ENCODE measurements around the gene HTT.
"Not testable (repeated sequence)": the region's sequence is repeated elsewhere in the genome, so short reads cannot be mapped to it uniquely, and the experiment has no call there.

The HTT gene

DNA sequence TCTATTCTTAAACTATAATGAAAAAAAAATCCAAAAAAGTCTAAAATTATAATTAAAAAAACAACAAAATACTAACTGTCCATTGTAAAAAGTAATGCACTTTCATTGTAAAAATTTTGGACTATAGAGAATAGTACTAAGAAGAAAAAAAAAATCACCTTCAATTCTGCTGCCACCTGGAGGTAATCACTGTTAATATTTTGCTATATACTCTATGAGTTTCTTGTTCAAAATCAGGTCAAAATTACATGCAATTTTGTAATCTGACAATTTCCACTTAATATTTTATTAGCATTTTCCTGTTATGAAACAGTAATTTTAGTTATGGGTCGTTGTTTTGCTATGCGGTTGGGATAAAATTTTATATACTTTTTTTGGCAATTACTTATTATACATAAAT lies 62.0 kb downstream of the HTT start:
- TF ChIP-seq, protein P1, sequence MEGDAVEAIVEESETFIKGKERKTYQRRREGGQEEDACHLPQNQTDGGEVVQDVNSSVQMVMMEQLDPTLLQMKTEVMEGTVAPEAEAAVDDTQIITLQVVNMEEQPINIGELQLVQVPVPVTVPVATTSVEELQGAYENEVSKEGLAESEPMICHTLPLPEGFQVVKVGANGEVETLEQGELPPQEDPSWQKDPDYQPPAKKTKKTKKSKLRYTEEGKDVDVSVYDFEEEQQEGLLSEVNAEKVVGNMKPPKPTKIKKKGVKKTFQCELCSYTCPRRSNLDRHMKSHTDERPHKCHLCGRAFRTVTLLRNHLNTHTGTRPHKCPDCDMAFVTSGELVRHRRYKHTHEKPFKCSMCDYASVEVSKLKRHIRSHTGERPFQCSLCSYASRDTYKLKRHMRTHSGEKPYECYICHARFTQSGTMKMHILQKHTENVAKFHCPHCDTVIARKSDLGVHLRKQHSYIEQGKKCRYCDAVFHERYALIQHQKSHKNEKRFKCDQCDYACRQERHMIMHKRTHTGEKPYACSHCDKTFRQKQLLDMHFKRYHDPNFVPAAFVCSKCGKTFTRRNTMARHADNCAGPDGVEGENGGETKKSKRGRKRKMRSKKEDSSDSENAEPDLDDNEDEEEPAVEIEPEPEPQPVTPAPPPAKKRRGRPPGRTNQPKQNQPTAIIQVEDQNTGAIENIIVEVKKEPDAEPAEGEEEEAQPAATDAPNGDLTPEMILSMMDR (conservative IDR thresholded peaks at IDR 0.05) = peak; percentile 72
- H3K27ac ChIP-seq = peak overlapping the region; percentile 95

DNA sequence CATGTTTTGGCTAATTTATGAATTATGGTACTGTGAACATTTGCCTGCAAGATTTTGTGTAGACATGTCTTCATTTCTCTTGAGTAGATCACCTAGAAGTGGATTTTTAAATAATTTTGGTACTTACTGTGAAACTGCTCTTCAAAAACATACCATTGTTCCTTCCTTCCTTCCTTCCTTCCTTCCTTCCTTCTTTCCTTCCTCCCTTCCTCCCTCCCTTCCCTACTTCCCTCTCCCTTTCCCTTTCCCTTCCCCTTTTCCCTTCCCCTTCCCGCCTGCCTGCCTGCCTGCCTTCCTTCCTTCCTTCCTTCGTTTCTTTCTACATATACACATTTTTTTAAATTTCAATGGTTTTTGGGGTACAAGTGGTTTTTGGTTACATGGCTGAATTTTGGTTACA lies 63.4 kb downstream of the HTT start:
- TF ChIP-seq, protein P1 (conservative IDR thresholded peaks at IDR 0.05) = no peak
- H3K27ac ChIP-seq = peak overlapping the region; percentile 95

DNA sequence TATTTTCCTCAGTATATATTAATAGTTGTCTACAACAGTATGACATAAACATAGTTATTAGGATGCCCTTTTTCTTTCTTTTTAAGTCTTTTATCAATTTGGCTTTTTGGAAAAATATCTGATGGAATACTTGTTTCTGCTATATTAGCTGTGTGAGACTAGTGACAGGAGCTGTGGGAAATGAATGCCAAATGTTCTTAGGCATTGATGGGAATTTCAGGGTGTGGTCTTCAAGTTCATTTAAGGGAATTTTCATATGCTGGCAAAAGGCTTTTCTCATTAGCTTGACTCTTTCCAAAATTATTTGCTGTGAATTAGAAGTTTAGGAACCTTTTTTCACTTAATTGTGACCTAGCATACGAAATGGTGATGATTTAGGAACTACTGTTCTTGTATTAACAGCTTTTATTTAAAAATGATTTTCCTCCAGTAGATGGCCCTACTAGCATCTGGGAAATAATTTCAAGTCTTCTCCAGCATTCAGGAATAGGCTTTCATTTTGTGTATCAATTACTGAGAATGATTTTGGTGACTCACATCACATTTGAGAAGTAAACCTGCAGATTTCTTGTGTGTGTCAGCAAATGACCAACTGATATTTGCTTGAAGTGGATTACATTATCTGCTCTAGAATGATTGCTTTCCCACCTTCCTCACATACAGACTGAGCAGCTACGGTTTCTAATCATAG lies 70.9 kb downstream of the HTT start:
- TF ChIP-seq, protein P1 (conservative IDR thresholded peaks at IDR 0.05) = peak; percentile 64
- peak overlapping the region; percentile 9 for H3K27ac ChIP-seq

DNA sequence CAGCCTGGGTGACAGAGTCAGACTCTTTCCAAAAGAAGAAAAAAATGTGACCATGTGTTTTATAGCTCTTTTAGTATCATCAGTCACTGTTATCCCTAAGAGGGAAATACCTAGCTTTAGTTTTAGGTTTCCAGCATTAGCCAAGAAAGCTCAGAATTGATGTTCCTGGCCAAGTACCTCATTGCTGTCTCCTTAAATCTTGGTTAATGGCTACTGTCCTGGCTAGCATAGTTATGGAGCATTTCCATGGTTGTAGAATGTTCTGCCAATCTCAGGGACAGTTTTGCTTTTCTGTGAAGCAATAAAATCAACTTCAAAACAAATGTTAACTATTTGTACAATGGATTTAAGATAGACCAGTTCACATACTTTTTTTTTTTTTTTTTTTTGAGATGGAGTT lies 74.4 kb downstream of the HTT start:
- H3K27ac ChIP-seq = no peak overlapping the region
- TF ChIP-seq, protein P1 (conservative IDR thresholded peaks at IDR 0.05) = no peak

DNA sequence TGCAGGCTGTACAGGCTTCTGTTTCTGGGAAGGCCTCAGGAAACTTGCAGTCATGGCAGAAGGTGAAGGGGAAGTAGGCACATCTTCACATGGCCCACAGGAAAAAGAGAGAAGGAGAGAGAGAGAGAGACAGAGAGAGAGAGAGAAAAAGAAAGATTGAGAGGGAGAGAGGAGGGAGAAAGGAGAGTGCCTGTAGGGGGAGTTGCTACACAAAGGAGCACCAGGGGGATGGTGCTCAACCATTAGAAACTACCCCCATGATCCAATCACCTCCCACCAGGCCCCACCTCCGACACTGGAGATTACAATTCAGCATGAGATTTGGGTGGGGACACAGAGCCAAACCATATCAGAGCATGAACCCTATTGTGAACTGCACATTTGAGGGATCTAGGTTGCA lies 76.8 kb downstream of the HTT start:
- H3K27ac ChIP-seq = not testable (repeated sequence)

DNA sequence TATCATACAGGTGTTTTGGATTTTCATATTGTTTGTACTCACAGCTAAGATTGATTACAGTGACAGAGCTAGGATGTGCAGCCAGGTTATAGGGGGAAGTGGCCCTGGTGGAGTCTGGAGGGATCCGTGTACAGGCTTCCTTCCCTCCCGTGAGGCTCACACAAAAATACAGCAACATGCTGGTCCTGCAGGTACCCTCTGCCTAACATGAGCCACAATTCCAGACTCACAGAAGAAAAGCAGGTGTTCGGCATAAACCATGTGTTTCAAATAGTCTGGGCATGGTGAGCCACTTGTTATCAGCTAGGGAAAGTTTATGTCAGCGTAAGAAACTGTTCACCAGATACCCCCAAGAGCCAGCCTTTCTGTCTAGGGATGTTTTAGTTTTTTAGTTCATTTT lies 82.9 kb downstream of the HTT start:
- TF ChIP-seq, protein P1 (conservative IDR thresholded peaks at IDR 0.05) = no peak
- no peak overlapping the region for H3K27ac ChIP-seq

DNA sequence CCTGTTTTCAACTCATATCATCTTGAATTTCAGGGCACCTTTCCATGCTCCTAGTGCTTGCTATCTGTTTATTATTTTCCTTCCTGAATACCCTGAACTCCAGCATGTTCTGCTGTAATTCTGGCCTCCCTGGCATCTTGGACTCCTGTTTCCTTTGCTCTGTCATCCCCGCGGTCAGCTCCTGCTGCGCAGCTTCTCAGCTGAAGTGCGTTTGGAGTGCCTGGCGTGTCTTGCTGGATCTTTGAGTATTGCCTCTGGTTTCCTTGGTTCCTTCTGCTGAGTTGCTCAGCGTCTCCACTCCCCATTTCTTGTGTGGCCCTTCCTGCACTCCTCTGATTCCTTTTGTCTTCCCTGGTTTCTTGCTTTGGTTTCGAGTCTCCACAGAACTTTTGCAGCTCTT lies 84.4 kb downstream of the HTT start:
- H3K27ac ChIP-seq = no peak overlapping the region
- TF ChIP-seq, protein P1 (conservative IDR thresholded peaks at IDR 0.05) = no peak

DNA sequence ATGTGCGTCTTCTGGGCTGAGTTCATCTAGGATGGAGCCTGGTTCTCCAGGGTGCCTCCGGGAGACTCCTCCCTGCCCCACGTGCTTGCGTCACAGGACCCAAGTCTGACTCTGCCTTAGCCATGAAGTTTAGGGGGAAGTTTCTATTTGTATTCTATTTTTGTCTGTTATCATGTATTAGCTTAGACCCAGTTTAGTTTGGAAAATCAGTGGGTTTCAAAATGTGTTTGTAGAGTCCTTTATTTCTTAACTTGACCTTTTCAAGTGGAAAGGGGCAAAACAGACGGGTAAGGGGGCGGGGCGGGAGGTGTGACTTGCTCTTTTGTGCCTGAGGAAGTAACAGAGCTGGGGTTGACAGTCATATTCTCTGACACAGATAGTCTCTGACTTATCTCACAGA lies 86.0 kb downstream of the HTT start:
- TF ChIP-seq, protein P1 (conservative IDR thresholded peaks at IDR 0.05) = no peak
- no peak overlapping the region for H3K27ac ChIP-seq

DNA sequence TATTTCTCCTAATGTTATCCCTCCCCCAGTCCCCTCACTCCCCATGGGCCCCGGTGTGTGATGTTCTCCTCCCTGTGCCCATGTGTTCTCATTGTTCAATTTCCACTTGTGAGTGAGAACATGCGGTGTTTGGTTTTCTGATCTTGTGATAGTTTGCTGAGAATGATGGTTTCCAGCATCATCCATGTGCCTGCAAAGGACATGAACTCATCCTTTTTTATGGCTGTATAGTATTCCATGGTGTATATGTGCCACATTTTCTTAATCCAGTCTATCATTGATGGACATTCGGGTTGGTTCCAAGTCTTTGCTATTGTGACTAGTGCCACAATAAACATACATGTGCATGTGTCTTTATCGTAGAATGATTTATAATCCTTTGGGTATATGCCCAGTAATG lies 86.6 kb downstream of the HTT start:
- H3K27ac ChIP-seq = not testable (repeated sequence)

DNA sequence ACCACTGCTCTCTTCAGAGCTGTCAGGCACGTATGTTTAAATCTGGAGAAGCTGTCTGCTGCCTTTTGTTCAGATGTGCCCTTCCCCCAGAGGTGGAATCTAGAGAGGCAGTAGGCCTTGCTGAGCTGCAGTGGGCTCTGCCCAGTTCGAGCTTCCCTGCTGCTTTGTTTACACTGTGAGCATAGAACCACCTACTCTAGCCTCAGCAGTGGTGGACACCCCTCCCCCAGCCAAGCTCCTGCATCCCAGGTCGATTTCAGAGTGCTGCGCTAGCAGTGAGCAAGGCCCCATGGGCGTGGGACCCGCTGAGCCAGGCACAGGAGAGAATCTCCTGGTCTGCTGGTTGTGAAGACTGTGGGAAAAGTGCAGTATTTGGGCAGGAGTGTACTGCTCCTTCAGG lies 92.0 kb downstream of the HTT start:
- not testable (repeated sequence) for H3K27ac ChIP-seq
